ENCODE data around the gene VPS36.

- TF ChIP-seq, protein P1, sequence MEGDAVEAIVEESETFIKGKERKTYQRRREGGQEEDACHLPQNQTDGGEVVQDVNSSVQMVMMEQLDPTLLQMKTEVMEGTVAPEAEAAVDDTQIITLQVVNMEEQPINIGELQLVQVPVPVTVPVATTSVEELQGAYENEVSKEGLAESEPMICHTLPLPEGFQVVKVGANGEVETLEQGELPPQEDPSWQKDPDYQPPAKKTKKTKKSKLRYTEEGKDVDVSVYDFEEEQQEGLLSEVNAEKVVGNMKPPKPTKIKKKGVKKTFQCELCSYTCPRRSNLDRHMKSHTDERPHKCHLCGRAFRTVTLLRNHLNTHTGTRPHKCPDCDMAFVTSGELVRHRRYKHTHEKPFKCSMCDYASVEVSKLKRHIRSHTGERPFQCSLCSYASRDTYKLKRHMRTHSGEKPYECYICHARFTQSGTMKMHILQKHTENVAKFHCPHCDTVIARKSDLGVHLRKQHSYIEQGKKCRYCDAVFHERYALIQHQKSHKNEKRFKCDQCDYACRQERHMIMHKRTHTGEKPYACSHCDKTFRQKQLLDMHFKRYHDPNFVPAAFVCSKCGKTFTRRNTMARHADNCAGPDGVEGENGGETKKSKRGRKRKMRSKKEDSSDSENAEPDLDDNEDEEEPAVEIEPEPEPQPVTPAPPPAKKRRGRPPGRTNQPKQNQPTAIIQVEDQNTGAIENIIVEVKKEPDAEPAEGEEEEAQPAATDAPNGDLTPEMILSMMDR (IDR thresholded peaks at IDR 0.05; ENCODE audit: low read length) = no peak
- TF ChIP-seq EZH2 (optimal IDR thresholded peaks at IDR 0.05; ENCODE audit: low read depth, low read length) = no peak
- TF ChIP-seq EZH2phosphoT487 (IDR thresholded peaks at IDR 0.05; ENCODE audit: low read length) = no peak
Observed at GRCh38 chr13:52377898-52378297, 72.5 kb downstream of the VPS36 start.

Data from MM.1S (cell line).